GM19397 (cell line): ENCODE measurements around the gene ARMC3.
"Not testable (repeated sequence)": the region's sequence is repeated elsewhere in the genome, so short reads cannot be mapped to it uniquely, and the experiment has no call there.

Source experiments
- ATAC-seq: cut with Tn5 transposase; IDR thresholded peaks from one replicate; pipeline ENCODE4 v1.9.1; 2021; ENCODE audit warnings: mild to moderate bottlenecking, moderate library complexity; ENCODE audit not compliant: unreplicated experiment

Gene ARMC3, protein sequence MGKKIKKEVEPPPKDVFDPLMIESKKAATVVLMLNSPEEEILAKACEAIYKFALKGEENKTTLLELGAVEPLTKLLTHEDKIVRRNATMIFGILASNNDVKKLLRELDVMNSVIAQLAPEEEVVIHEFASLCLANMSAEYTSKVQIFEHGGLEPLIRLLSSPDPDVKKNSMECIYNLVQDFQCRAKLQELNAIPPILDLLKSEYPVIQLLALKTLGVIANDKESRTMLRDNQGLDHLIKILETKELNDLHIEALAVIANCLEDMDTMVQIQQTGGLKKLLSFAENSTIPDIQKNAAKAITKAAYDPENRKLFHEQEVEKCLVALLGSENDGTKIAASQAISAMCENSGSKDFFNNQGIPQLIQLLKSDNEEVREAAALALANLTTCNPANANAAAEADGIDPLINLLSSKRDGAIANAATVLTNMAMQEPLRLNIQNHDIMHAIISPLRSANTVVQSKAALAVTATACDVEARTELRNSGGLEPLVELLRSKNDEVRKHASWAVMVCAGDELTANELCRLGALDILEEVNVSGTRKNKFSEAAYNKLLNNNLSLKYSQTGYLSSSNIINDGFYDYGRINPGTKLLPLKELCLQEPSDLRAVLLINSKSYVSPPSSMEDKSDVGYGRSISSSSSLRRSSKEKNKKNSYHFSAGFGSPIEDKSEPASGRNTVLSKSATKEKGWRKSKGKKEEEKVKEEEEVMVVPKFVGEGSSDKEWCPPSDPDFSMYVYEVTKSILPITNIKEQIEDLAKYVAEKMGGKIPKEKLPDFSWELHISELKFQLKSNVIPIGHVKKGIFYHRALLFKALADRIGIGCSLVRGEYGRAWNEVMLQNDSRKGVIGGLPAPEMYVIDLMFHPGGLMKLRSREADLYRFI

DNA sequence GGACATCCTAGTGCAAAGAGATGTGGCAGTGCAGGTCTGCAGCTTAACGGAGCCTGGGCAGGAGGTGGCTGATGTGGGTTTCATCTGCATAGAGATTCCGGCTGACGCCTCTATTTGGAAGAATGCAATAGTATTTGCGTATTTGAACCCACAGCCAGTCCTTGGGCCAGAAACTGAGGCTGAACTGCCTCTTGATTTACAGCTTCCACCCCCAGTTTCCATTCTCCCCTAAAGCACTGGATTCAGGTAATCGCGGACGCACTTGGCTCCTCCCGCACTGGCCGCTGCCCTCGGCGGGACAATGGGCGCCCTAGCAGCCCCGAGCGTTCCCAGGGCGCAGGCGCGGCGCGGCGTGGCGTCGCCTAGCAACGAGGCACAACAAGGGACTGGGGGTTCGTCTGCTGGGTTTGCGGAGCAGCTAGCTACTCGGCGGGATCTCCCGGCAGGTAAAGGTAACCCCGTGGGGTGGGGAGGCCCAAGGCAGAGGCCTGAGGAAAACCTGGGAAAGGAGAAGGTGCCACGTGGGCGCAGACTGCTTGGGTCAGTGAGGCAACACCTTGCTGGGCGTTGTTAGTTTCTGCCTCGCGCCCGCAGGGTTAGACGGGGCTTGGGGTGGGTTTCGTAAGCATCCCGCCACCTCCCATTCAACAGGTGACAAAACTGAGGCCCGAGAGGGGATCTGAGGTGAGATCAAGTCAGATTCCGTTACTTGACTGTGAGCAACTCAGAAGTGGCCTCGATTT lies at the start of gene ARMC3:
TSS of gene ARMC3 (plus strand) at position 393 of the 743 bp plus-strand sequence. CDS start 3,944 bp downstream, outside the sequence.
- ATAC-seq: peak; percentile 79

DNA sequence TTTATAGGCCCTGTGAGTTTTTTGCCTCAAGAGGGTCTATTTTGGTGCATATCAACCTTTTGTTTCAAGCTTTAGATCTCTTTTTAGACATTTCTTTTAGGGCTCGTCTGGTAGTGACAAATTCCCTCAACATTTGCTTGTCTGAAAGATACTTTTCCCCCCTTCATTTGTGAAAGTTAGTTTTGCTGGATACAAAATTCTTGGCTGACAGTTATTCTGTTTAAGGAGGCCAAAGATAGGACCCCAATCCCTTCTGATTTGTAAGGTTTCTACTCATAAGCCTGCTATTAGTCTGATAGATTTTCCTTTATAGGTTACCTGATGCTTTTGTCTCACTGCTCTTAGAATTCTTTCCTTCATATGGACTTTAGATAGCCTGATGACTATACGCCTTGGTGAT lies 36.1 kb upstream of the ARMC3 start:
- ATAC-seq: no peak

DNA sequence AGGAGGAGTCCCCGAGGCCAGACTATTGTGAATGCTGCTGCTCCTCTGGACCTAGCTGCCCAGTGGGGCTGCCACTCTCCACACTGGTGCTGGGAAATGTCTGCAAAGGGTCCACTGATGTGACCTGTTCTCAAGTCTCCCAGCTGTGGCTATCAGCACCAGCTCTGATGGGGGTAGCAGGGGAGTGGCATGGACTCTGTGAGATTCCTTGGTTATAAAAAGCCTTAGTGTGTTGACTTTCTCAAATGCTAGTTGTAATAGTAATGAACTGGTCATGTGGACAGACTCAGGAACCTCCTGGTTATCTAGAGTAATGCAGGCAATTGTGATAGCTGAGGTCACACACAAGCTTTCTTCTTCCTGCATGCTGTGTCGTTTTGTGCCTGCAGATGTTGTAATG lies 34.1 kb upstream of the ARMC3 start:
- ATAC-seq: no peak

DNA sequence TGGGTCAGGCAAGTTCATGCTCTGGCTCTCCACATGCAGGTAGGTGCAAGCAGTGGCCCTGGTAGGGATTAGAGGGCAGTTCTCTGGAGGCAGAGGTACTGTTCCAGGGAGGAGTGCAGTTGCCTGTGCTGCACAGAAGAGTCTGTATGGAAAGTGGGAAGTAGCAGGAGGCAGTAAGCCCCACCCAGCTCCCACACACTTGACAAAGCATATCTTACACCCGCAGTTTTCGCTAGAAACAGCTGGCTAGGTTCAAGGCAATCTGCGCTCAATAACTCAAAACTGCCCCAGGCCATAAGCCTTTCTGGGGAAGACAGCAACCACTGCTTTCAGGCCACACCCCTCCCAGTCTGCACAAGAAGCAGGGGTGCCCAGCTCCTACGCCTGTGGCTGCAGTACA lies 33.1 kb upstream of the ARMC3 start:
- ATAC-seq: no peak

DNA sequence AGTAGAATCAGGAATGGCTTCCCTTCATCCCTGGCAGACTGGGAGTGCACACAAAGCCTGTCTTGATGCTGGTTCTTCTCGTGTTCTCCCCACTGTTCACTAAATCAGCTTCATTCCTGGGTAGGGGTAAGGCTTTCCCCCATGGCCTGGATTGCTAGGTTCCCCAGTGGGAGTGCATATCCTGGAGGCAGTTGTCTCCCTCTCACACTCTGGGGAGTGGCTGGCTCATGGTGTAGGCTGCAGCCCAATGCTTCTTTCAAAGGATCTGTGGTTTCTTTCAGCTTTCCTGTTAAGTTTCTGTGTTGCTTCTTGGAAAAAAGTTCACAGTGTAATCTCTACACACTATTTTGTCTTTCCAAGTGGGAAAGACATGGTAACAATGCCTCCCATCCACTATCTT lies 32.6 kb upstream of the ARMC3 start:
- ATAC-seq: no peak

DNA sequence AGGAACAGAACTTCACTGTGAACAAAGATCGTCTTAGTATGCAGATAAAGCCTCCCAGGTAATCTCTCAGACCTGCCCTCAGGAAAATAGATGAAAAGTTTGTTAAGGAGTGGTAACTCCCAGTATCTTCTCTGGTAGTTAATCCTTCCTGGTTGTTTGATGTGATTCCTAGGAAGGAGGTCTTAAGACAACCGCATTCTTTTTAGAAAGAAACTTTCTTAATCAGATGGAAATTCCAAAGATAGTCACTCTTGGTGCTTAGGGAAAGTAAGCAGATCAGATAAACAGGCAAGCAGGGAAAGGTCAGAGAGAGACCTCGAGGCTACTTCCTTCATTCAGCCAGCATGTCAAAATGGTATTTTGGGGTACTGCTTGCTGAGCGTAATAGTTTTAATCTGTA lies 30.5 kb upstream of the ARMC3 start:
- no peak for ATAC-seq

DNA sequence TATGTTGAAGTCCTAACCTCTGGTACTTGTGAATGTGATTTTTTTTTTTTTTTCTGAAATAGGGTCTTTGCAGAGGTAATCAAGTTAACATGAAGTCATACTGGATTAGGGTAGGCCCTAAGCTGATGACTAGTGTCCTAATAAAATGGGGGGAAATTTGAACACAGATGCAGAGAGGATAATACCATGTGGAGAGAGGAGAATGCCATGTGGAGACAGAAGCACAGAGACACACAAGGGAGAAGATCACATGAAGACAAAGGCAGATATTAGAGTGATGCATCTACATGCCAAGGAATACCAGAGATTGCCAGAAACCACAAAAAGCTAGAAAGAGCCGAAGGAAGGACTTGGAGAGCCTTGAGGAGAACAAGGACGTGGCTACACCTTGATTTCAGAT lies 28.5 kb upstream of the ARMC3 start:
- no peak for ATAC-seq

DNA sequence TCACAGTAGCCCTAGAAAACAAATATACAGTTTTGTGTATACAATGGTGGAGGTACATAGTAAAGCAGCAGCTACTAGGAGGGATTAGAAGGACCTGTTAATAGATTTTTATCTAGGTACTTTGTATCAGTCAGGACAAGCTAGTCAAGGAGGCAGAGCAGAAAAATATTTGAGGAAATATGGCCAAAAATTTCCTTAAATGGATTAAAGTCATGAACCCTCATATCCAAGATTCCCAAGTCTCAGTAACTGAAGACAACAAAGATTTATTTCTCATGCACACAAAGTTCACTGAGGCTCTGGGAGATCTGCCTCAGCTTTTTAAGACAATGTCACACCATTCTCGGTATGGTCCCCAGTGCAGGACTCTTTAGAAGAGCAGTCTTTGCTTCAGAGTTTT lies 28.1 kb upstream of the ARMC3 start:
- no peak for ATAC-seq

DNA sequence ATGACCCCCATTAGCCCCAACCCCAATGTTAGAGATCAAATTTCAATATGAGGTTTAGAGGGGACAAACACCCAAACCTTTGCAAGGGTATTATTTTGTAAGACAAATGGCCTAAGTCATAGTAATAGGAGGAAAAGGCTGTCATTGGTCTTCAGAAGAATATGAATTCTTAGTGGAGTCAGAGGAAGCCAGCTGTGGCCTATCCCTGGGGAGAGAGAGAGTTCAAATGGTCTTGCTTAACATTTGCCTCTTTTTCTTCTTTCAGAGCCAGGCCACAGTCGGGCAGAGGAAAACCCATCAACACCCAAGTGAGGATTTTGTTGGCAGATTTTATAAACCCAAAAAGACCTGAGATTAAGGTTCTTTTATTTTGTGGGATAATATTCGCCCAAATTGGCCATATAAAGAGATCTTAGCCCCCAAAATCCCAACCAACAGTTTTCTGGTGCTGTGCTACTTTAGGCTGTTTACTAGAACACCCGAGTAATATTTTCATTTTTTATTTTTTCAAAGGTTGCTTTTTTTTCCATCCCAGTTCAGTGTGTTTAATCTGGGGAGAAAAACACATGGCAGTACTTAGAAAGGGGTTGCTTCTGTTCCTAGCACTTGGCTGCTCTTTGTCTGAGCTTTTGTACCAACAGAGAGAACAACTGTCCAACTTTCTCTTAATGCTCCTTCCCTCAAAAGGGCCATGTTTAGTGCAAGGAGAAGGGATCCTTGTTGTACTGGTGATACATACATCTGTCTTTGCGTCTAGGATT lies 26.8 kb upstream of the ARMC3 start:
- no peak for ATAC-seq

DNA sequence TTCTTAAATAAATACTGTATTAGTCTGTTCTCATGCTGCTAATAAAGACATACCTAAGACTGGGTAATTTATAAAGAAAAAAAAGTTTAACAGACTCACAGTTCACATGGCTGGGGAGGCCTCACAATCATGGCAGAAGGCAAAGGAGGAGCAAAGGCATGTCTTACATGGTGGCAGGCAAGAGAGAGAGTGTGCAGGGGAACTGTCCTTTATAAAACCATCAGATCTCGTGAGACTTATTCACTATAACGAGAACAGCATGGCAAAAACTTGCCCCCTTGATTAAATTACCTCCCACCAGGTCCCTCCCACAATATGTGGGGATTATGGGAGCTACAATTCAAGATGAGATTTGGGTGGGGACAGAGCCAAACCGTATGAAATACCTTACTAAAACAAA lies 25.7 kb upstream of the ARMC3 start:
- ATAC-seq: not testable (repeated sequence)

DNA sequence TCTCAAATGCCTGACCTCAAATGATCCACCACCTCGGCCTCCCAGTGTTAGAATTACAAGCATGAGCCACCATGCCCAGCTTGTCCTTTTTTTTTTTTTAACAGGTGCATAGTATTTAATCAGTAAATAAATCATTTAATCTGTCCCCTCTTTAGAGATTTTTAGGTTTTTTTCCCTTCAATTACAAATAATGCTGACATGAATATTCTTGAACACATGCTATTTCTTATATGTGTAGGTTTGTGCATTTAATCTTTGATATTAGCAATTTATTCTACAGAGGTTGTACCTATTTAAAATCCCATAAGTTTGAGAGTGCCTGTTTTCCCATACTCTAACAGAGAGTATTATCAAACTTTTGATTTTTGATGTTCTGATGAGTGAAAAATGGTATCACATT lies 24.2 kb upstream of the ARMC3 start:
- no peak for ATAC-seq

DNA sequence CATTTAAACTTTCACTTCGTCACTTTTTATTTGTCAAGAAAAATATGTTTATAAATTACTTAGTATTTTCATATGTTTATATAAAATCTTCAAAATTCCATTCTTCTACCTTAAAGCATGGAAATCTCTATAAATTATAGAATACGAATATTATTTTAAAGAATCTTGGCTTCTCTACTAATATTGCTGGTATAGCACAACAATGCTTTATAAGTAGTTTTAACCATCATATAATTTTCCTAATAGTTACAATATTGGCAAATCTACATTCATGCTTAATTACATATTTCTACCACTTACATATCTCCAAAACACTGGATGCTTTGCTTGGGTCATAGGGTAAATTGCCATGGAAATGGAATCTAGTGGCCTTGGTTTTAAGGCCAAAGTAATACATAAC lies 21.1 kb upstream of the ARMC3 start:
- ATAC-seq: no peak

DNA sequence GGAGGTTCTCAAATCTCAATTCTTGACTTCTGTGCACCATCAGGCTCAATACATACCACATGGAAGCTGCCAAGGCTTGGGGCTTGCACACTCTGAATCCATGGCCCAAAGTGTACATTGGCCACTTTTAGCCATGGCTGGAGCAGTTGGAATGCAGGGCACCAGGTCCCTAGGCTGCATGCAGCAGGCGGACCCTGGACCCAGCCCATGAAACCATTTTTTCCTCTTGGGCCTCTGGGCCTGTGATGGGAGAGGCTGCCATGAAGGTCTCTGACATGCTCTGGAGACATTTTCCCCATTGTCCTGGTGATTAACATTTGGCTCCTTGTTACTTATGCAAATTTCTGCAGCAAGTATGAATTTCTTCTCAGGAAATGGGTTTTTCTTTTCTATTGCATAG lies 19.0 kb upstream of the ARMC3 start:
- no peak for ATAC-seq

DNA sequence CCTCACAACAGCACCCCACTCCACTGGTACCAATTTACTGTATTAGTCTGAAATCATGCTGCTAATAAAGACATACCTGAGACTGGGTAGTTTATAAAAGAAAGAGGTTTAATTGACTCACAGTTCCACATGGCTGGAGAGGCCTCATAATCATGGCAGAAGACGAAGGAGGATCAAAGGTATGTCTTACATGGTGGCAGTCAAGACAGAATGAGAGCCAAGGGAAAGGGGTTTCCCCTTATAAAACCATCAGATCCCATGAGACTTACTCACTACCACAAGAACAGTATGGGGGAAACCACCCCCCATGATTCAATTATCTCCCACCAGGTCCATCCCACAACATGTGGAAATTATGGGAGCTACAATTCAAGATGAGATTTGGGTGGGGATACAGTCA lies 18.2 kb upstream of the ARMC3 start:
- ATAC-seq: not testable (repeated sequence)

DNA sequence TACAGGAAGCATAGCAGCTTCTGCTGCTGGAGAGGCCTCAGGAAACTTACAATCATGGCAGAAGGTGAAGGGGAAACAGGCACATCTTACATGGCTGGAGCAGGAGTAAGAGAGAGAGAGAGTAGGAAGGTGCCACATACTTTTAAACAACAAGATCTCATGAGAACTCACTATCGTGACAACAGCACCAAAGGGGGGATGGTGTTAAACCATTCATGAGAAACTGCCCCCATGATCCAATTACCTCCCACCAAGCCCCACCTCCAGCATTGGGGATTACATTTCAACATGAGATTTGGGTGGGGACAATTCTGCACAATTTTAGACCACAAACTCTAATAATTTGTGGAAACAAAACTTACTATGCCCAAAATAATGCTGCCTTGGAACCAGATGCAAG lies 16.8 kb upstream of the ARMC3 start:
- no peak for ATAC-seq

DNA sequence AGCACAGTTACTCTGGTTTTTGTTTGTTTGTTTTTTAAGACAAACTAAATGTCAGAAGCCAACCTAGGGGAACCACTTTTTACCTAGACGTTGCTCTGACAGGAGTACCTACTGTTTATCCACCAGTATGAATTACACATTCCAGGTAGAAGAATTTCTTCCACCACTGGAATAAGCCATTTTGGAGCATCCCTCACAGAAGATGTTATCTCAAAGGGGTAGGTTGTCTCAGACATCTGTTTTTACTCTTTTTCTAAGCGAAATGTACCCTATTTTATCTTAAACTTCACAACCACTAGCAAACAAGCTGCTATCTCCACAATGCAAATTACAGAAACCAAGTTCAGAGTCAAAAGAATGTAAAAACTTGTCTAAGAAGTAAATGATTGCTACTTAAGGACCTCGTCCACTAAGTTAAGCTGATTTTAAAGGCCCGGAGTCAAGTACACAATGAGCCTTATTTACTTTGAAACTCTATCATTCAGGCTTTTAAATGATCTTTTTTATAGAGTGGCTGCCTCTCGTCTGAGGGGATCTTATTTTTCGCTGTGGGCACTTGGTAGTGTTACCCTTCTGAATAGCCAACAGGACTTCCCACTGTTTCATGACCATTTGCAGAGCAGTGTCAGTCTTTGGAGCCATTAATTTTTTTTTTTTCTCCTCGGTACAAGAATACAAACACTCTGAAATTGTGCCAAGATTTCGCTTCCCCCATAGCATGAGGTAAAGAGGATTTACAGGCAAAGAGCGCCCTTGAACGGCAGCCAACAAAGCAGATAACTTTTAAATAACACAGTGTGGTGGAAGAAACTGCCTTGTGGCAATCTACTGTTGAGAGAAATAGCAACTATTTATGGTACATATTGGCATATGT lies 15.7 kb upstream of the ARMC3 start:
- no peak for ATAC-seq

DNA sequence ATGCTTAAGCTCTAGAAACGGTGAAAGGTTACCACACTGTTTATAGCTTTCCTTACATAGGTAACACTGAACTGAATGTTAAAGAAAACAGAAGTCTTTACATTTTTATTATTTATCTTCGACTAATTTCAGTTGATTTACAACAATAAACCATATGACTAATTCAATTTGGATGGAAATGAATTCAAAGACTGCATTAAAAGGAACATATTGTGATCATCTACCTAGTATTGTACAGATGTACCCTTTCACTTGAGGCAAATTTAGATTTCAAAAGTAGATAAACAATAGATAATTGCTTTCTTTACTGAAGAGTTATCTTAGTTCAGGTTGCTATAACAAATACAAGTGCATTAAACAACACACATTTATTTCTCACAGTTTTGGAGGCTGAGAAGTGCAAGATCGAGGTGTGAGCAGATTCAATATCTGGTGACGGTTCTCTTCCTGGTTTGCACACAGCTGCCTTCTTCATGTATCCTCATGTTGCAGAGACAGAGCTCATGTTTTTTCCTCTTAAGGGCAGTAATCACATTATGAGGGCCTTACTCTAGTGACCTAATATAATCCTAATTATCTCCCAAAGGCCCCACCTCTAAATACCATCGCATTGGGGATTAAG lies 15.0 kb upstream of the ARMC3 start:
- no peak for ATAC-seq

DNA sequence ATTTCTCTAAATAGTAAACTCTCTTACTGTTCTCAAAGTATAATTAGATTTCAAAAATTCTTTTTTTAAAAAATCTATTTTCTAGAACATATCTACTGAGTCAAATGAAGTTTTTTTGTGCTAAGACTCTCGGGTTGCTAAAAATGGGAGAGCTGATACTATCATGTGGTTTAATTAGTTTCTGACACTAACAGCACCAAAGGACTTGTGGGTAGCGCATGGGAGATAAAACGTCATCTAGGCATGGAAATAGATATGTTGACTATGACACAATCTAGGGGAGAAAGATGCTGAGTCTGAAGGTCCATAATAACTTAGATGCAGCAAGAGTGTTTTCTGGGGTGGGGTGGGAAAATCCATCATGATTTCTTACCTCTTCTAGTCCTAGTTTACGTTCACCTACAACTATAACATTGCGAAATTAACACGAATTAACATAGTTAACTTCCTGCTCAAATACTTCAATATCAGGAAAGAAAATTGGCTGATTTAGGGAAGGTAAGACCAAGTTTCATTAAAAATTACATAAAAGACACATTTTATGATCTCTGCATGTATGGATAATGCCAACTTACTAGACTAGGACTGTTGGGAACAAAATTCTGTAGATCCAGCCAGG lies 14.3 kb upstream of the ARMC3 start:
- ATAC-seq: no peak

DNA sequence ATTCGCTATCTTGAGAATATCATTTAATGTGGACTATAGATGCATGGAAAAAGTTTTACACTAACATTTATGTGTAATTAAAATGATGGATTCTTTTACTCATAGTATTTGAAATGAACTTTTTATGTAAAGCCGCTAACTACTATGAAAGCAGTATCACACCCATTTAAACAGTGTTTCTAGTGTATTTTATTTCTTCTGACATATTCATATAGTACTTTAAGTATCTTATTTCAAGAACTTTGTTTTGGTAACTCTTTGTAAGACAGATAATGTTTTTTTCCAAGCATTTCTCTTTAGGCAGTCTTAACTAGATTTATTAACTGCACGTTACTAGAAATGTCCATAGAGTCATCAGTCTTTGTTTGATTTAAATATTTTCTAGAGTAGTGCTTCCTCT lies 12.5 kb upstream of the ARMC3 start:
- ATAC-seq: no peak
